HG03439 (cell line): ENCODE results near the gene LPXN.
"Not testable (repeated sequence)": the region's sequence is repeated elsewhere in the genome, so short reads cannot be mapped to it uniquely, and the experiment has no call there.

Experiments
- ATAC-seq: cut with Tn5 transposase; IDR thresholded peaks from one replicate; pipeline ENCODE4 v1.9.1; 2021; ENCODE audit warnings: mild to moderate bottlenecking, moderate library complexity; ENCODE audit not compliant: unreplicated experiment

The LPXN gene

DNA sequence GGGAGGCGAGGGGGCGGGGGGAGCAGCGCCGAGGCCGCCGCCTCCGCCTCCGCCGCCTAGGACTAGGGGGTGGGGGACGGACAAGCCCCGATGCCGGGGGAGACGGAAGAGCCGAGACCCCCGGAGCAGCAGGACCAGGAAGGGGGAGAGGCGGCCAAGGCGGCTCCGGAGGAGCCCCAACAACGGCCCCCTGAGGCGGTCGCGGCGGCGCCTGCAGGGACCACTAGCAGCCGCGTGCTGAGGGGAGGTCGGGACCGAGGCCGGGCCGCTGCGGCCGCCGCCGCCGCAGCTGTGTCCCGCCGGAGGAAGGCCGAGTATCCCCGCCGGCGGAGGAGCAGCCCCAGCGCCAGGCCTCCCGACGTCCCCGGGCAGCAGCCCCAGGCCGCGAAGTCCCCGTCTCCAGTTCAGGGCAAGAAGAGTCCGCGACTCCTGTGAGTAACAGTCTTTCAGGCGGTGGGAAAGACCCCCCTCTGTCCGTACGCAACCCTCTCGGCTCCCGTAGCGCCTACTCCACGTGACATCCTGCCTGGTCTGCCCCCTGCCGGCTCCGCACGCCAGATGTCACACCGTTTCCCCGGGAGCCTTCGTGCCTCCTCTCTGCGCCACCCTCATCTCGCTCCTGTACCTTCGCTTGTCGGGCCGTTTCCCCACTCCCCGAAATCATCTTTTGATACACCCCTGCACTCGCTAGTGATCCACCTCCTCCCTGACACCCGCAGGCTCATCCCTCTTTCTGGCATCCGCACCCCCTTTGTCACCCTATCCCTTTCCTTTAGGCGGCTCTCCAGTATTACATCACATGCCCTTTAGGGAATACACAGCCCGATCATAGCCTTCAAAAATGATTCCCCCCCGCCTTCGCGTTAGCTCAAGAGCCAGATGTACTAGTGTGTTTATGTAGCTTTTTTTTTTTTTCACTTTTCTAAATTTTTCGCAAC is 3.8 kb upstream of the LPXN start:
- ATAC-seq, result peak; percentile 44

DNA sequence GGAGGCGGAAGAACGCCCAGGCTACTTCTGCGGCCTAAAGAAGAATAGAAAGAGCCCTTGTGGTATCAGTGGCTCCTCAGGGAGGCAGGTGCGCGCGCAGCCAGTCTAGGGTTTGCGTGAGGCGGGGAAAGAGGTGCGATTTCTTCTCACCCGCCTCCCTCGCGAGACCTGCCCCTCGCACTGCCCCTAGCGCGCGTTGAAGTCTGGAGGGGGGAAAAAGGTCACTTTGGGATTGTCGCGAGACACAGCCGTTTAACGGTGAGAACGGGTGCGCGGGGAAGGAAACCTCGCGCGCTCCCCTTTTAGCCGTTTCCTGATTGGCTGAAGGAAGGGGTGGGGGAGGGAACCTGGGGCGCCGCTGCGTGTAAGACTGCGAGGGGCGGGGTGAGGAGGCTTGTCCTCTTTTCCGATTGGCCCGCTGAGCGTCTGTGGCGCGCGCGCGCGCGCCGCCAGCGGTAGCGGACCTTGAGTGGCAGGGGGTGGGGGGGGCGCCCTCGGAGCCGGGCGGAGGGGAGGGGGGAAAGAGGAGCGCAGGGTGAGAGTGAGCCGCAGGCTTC is 3.1 kb upstream of the LPXN start, which contains the start of gene ZFP91:
Gene ZFP91, plus strand, starts transcription at position 429 of the 557 bp plus-strand sequence. CDS start 219 bp downstream, outside the sequence.
- ATAC-seq, result peak; percentile 26

DNA sequence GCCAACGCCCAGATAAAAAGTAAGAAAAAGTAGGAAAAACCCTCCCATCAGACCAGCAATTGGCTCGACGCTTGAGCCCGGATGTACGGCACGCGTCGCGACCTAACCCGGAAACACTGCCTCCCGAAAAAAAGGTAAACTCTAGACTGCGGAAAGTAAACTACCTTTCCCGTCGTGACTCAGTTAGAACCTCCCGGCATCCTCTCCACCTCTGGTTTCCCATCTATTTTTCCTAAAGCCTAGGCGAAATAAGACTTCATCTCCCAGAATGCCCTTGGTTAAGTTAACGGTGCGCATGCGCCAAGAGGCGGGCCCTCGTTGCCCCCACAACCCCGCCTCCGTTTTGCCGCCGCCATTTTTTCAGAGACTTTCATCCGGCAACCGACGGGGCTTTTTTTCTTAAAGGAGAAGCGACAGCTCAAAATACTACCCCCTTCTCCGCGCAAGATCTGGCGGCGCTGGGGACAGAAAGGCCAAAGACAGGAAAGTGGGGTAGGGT is 2.5 kb upstream of the LPXN start:
- no peak for ATAC-seq

DNA sequence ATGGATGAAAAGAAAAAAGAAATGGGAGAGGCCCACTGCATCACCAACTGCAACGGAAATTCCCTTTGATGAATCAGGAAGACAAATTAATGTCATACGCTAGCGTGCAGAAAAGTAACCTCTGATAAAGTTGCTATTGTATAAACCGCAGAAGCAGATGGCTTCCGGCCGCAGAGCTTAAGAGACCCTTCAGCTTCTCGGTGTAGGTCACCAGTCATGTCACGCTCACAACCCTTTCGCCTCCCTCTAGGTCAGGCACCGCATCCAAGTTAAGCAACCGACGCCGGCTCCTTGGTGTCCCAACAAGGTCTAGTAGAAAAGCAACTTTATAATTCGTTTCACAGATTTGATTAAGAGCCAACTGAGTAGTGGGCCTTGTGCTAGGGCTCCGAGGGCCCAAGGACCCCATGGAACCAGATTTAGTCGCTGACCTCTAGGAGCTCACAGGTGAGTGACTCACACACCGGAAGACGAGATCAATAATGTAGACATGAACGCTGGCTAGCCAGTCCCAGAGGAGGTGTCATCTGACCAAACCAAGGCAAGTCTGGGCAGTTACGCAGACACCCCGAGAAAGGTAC is 2.0 kb upstream of the LPXN start:
- ATAC-seq, result peak; percentile 54

DNA sequence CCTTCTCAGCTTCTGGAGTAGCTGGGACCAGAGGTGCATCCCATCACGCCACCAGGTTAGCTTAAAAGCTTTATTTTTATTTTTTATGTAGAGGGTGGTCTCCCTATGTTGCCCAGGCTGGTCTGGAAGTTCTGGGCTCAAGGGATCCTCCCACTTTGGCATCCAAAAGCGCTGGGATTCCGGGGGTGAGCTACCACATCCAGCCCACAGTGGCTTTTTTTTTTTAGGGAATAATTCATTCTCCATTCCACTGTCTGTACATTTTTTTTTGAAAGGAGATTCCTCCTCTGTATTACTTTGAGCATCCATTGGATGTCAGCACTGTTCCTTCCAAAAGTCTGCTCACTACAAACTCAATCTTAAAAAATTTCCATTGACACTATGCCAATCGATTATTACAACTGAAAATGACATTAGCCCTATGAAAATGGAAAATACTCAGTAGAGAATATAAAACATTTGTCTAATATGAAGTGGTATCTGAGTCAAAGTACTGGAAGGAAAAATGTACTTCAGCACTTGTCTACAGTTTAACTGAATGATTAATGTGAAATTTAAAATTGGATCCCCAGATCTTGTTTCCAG is 1.3 kb upstream of the LPXN start:
- ATAC-seq, result no peak

DNA sequence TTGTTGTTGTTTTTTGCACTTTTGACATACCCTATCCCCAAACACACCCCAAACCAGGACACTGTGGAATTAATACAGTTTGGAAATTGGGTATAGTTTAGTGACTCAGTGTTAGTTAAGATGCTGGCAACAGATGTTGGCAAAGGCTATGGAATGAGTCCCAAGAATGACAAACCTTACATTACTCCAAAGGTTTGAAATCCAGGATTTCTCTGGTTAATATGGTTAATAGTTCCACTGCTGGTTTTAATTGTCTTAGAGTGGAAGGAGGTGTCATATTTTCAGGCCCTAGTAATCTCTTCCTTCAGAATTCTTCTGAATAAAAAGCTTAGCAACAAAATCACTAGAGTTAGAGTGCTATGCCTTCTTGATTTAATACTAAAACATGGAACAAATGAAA is 775 bp downstream of the LPXN start:
- ATAC-seq, result no peak

DNA sequence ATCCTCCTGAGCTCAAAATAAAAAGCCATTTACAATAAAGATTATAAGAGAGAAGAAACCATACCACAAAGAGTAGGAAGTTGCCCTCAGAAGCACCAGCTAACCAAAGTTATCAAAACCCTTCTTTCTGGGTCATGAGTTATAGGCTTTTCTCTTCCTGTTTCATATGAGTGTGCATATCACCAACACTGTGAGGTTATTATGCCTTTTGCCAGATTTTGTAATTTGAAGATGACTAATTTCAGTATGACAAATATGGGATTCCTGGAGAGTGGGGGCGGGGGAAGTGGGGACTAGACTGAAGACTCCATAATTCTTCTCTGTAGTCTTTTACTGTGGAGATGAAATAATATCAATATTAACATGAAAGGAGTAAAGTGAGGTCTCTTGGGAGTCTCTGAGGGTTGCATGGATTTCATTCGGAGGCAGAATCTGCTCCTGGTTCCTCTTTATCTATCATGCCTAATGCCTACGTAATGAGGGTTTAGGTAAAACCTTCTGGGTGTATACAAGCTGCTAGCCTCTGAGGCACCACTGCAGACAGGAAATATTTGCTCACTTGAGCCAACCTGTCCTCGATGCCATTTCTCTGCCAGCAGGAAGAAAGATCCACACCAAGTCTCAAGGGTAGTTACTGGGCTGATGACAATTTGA is 2.1 kb downstream of the LPXN start:
- ATAC-seq, result no peak

DNA sequence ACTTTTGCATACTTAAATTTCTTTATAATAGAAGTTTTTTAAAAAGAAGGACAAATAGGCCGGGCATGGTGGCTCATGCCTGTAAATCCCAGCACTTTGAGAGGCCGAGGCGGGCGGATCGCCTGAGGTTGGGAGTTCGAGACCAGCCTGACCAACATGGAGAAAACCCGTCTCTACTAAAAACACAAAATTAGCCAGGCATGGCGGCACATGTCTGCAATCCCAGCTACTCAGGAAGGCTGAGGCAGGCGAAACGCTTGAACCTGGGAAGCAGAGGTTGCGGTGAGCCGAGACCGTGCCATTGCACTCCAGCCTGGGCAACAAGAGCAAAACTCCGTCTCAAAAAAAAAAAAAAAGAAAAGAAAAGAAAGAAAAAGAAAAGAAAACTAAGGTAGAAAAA is 2.8 kb downstream of the LPXN start:
- not testable (repeated sequence) for ATAC-seq

DNA sequence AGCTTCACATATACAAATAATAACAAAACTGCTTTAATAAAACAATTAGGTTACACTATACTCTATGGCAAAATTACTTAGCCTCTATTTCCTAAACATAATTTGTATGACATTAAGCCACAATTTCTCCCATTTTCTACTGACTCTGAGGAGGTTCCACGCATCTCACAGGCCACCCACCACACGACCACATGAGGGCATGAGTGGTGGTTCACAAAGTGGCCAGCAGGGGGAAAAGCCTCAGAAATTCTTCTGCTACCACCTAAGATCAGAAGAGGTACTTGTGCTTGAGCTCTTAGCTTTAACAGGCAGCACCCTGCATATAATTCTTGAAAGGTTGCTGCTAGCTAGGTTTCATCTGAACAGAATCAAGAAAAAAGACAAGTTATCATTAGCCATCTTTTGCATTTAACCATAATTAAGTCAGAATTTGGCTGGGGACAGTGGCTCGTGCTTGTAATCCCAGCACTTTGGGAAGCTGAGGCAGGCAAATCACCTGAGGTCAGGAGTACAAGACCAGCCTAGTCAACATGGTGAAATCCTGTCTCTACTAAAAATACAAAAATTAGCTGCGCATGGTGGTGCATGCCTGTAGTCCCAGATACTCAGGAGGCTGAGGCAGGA is 7.7 kb downstream of the LPXN start:
- ATAC-seq, result peak; percentile 90

DNA sequence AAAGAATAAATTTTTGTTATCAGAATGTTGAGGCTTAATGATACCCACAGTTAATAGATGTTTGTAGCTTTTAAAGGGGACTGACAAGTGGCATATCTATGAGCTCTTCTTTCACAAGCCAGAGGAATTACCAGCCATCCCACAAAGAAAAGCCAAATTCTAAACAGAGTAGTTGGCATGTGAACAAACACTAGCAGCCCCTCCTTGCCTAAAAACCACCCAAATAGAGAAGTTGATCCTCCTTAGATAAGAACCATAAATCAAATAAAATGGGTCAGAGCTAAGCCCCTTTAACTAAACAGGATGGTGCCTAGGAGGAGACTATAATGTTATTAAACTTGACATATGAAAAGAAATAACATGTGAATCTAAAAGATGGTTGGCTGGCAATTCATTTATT is 11.4 kb downstream of the LPXN start:
- no peak for ATAC-seq

DNA sequence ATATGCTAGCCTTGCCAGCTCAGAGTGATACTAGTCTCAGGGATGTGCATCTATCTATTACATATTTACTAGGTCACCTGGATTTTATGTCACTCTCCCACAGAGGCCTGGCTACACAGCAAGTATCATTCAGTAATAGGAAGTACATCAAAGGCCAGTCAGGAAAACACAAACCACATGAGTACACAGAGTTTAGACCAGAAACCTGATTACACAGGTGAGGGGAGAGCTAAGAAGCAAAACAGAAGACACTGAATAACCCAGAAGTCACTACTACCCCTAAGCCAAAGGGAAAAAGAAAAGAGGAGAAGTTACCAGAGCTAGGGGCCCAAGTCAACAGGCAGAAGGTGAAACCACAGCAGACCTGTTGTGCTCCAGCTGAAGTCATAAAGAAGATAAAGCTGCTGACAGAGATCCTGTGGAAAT is 13.3 kb downstream of the LPXN start:
- ATAC-seq, result peak; percentile 44

DNA sequence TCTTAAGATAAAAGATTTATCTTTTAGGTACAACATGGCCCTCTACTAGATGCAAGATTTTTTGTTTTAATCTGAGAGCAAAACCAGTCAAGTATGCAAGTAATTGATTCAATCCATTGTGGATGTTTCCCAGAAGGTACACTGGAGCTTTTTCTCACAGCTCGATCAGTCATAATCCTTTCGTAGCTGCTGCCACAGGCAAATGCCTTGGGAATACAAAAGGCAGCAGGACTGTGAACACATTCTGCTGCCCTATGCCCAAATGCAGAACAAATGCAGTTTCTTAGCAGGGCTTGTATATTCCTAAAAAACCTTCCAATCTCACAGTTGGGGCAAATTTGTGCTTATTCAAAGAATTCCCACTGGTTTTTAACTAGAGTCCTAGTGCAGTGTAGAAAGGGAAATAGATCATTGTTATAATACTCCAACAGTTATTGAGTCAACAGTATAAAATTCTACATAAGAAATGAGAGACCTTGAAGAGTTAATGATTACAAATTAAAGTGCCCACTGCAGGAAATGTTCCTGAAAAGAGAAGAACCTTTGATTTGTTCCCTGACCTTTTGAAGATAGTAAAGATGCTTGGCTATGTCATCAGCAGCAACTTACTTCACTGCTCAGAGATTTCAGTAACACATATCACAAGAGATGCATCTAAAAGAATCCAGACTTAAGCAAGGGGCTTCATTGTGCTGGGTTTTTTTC is 14.1 kb downstream of the LPXN start:
- ATAC-seq, result no peak

DNA sequence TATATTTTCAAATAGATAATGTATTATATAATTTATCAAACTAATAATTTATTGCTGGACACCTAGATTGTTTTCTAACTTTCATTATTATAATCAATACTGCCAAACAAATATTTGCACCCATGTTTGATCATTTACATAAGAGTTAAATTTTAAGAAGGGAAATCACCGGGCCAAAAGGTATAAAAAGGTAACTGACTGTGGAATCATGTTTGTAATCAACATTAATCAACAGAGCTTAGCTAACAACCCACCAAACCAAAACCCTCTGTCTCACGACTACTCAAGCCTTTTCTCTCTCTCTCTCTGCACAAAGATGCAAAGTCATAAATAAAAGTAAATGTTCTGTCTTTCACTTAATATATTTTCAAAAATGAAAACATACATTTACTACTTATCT is 14.8 kb downstream of the LPXN start:
- no peak for ATAC-seq

DNA sequence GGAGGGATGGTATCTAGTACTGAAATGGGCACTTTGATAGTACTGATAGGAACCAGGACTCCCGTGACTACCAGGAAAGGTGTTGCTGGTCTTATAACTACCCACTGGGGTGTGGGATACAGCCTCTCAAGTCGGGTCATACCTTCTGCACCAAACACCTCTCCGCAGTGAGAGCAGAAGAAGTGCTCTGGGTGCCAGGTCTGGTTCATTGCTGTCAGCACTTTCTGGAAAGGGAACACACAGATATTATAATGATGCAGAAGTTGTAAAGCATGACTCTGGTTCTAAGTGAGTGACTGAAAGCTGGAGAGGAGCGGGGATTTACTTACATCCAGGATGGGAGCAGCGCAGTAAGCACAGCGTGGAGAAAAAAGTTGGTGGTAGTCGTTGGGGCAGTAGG is 26.0 kb downstream of the LPXN start:
- no peak for ATAC-seq

DNA sequence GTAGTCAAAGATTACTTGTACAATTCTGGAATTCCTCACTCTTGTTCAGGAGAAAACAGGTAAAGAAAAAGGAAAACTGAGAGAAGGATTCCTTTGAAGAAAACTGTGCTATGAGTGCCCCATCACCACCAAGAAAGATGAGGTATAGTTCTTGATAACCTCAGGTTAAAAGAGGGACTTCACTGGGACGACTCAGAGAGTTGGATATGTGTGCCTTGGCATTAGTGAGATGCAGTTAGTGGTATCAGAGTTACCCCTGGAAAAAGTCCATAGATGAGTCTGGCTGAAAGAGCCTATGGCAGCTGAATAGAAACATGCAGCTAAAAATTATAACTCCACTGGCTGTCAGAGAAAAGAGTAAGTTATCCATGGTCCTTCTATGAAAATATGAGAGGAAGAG is 28.8 kb downstream of the LPXN start:
- ATAC-seq, result no peak

DNA sequence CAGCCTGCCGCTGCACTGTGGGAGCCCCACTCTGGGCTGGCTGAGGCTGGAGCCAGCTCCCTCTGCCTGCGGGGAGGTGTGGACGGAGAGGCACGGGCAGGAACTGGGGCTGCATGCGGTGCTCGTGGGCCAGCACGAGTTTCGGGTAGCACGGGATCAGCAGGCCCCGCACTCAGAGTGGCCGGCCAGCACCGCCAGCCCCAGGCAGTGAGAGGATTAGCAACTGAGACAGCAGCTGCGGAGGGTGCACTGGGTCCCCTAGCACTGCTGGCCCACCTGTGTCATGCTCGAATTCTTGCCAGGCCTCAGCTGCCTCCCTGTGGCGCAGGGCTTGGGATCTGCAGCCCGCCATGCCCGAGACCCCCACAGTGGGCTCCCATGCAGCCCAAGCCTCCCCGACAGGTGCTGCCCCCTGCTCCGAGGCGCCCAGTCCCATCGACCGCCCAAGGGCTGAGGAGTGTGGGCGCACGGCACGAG is 43.8 kb downstream of the LPXN start:
- ATAC-seq, result no peak

DNA sequence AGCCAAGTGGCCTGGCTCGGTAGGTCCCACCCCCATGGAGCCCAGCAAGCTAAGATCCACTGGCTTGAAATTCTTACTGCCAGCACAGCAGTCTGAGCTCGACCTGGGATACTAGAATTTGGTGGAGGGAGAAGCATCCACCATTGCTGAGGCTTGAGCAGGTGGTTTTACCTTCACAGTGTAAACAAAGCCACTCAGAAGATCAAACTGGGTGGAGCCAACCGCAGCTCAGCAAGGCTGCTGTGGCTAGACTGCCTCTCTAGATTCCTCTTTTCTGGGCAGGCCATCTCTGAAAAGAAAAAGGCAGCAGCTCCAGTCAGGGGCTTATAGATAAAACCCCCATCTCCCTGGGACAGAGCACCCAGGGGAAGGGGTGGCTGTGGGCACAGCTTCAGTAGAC is 45.4 kb downstream of the LPXN start:
- ATAC-seq, result no peak

DNA sequence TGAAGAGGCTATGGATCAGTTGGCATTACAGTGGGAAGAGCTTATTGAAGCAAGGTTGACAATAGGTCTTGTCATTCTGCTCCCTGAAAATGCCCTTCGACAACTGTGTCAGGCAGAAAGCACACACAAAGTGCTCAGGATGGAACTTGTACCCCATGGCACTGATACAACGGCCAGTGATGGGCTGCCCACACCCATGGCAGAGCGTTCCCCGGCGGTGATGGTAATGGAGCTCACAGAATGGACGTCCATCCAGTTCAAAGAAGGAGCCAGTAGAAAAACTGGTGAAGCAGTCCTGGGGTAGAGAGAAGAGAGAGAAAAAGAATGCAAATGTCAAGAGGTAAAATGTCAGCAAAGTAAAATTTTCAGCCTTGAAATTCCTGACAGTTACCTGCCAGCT is 48.2 kb downstream of the LPXN start:
- ATAC-seq, result no peak

DNA sequence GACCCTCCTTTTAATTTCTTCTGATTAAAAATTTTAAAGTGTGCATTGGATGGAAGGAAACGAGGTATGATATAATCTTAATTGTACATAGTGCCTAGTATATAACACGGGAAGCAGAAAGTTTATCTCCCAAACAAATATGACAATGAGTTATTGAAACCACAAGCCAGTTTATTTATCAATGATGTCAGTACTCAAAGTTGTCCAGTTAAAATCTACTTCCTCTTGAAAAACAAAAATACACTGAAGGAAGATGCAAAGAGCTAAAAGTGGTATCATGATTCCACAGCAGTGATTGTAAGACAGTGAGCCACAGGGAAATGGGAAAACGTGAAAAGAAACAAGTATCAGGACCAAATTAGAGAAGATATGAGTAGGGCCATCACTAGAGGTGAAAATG is 48.9 kb downstream of the LPXN start:
- ATAC-seq, result no peak
